ENCODE results near the gene VAV2.

DNA sequence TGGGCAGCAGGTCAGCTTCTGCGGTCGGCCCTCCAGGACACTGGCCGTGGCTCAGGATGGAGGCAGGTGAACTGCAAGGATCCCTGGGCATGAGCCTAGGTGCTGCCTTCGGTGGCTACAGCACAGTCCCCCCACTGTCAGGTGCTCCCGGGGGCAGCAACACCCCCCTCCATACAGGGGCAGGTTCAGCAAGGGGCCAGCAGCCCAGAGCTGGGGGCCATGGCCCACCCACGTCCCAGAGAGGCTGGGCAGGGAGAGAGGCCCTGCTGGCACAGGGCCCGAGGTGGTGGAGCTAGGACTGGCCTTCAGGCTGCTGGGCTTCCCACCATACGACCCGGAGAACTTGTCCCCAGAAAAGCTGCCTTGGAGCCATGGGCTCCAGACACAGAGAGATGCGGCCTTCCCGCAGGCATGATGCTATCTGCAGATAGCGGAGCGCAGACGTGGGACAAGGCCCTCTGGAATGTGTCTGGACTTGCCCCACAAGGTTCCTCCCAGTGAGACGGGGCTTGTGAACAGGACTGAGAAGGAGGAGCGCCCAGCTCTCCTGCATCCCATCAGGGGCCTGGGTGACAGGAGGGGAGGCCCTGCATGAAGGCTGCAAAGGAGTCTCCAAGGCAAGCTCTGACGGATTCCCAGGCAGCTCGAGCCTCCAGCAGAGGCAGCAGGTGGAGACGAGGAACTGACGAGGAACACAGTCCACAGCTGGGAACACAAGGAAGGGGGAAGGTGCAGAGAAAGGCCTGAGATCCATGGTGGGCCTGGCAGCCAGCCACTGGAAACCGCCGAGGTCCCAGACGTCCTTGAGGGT lies 111.1 kb downstream of the VAV2 start:
- TF ChIP-seq EP300 (IDR thresholded peaks at IDR 0.05) (no peak), POLR2AphosphoS5 (IDR thresholded peaks at IDR 0.05) (no peak), POLR2A (IDR thresholded peaks at IDR 0.05) (no peak)
- TF ChIP-seq, protein P1, sequence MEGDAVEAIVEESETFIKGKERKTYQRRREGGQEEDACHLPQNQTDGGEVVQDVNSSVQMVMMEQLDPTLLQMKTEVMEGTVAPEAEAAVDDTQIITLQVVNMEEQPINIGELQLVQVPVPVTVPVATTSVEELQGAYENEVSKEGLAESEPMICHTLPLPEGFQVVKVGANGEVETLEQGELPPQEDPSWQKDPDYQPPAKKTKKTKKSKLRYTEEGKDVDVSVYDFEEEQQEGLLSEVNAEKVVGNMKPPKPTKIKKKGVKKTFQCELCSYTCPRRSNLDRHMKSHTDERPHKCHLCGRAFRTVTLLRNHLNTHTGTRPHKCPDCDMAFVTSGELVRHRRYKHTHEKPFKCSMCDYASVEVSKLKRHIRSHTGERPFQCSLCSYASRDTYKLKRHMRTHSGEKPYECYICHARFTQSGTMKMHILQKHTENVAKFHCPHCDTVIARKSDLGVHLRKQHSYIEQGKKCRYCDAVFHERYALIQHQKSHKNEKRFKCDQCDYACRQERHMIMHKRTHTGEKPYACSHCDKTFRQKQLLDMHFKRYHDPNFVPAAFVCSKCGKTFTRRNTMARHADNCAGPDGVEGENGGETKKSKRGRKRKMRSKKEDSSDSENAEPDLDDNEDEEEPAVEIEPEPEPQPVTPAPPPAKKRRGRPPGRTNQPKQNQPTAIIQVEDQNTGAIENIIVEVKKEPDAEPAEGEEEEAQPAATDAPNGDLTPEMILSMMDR (IDR thresholded peaks at IDR 0.05) = no peak

All from sigmoid colon (tissue), 4 donors.